Brain microvascular endothelial cell (primary cell): ENCODE measurements around the gene OTUB2.

Source experiments
- DNase-seq: peaks from one replicate; pipeline ENCODE4 v3.0.0-alpha.2; 2020
- H3K27ac ChIP-seq: fragments of 250-450 bp; sonication (Bioruptor Pico); 2 replicates; pipeline ENCODE4 v1.5.1; 2020; ENCODE audit warnings: mild to moderate bottlenecking, moderate library complexity
- H3K27me3 ChIP-seq: fragments of 250-450 bp; sonication (Bioruptor Pico); replicated peaks from 2 replicates; pipeline ENCODE4 v1.5.1; 2020; ENCODE audit warnings: mild to moderate bottlenecking
- H3K36me3 ChIP-seq: fragments of 250-450 bp; sonication (Bioruptor Pico); replicated peaks from 2 replicates; pipeline ENCODE4 v1.5.1; 2020; ENCODE audit warnings: mild to moderate bottlenecking
- H3K4me3 ChIP-seq: 2 replicates; pipeline ENCODE4 v1.5.1; 2011; ENCODE audit warnings: low read depth, mild to moderate bottlenecking, control low read depth, low read length, moderate library complexity
- CTCF ChIP-seq: IDR thresholded peaks from 2 replicates; pipeline ENCODE4 v1.5.1; 2011; ENCODE audit warnings: low read depth, mild to moderate bottlenecking, moderate library complexity, low read length, control low read depth, inconsistent platforms; ENCODE audit errors: missing control alignments
- in situ Hi-C: cut with HindIII; loops from 2 replicates; pipeline ENCODE4 v1.10.0; 2017; ENCODE audit warnings: low sequenced_read_pairs, low pct_ligation_motif_present

Gene OTUB2

DNA sequence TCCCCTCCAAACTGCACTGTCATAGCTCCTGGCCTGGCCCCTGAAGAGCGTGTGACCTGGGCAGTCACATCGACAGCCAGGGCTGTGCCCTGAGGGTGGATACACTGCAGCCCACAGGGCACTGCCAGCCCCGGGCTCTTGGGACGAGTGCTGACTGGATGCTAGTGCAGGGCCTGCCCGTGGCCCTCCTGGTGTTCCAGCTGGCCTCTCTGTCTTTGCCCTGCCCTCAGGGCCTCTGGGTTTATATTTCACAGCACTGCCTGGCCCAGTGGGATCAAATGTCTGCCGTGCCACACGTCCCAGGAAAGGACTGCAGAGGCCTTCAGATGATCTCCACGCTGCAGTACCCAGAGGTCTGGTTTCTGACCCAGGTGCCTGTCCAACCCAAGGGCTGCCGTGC, 39.2 kb upstream of the OTUB2 start:
- in situ Hi-C loops, result no loop called here
- H3K27me3 ChIP-seq, result peaks cover 2% of the 10 kb centered on the region
- no peak for DNase-seq
- TF ChIP-seq CTCF, result no peak
- H3K4me3 ChIP-seq, result no peak overlapping the region
- no peak overlapping the region for H3K27ac ChIP-seq
- H3K36me3 ChIP-seq, result no peaks in the 10 kb centered on the region

DNA sequence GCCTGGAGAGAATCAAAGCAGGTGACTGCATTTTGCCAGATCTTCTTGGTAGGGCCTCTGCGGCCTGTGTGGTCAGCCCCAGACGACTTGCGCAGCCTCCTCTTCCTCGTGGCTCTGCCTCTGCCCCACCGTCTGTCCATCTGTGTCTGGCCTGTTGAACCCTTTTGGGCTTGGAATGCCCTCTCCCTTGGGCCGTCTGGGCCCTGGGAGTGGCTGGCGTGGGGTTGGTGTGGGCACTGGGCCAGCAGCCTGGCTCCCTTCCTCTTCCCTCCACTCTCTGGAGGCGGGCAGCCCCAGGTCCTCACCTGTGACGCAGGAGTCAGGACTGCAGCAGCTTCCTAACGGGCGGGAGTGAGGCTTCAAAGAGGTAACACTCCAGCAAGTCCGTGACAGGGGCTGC, 38.8 kb upstream of the OTUB2 start:
- TF ChIP-seq CTCF, result no peak
- no peak overlapping the region for H3K27ac ChIP-seq
- H3K36me3 ChIP-seq, result no peaks in the 10 kb centered on the region
- in situ Hi-C loops, result no loop called here
- no peak overlapping the region for H3K4me3 ChIP-seq
- no peak for DNase-seq
- peaks cover 2% of the 10 kb centered on the region for H3K27me3 ChIP-seq

DNA sequence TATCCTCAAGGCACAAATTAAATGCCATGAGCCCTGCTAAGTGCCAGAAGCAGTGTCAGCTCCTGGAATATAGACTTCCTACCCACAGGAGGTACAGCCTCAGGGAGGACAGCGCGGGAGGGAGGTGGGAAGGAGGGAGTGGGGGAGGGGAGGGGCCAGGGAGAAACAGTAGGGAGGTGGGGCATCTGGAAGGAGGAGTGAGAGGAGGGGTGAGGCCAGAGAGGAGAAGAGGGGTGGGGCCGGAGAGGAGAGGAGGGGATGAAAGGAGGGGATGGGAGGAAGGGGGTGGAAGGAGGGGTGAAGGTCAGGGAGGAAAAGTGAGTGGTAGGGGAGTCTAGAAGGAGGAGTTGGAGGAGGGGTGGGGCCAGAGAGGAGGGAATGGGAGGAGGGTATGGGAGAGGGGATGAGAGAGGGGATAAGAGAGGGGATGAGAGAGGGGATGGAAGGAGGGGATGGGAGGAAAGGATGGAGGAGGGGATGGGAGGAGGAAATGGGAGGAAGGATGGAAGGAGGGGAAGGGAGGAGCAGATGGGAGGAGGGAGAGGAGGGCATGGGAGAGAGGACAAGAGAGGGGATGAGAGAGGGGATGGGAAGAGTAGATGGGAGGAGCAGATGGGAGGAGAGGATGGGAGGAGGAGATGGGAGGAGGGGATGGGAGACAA, 38.2 kb upstream of the OTUB2 start:
- H3K4me3 ChIP-seq, result no peak overlapping the region
- no peak for DNase-seq
- no peak overlapping the region for H3K27ac ChIP-seq
- TF ChIP-seq CTCF, result no peak
- in situ Hi-C loops, result no loop called here
- H3K36me3 ChIP-seq, result no peaks in the 10 kb centered on the region
- peaks cover 2% of the 10 kb centered on the region for H3K27me3 ChIP-seq

GRCh38 chr14:93989939-93990338, 36.2 kb upstream of the OTUB2 start:
- in situ Hi-C loops, result no loop called here

GRCh38 chr14:93991212-93991611, 34.9 kb upstream of the OTUB2 start:
- in situ Hi-C loops, result no loop called here

More at GRCh38 chr14:93989939-93990338, 36.2 kb upstream of the OTUB2 start:
- Histone ChIP-seq H3K27me3 (peaks cover 2% of the 10 kb centered on the region), H3K4me3 (no peak overlapping the region), H3K27ac (no peak overlapping the region), H3K36me3 (no peaks in the 10 kb centered on the region)
- no peak for DNase-seq
- no peak for TF ChIP-seq CTCF

More at GRCh38 chr14:93991212-93991611, 34.9 kb upstream of the OTUB2 start:
- Histone ChIP-seq H3K4me3 (no peak overlapping the region), H3K27me3 (peaks cover 7% of the 10 kb centered on the region), H3K36me3 (no peaks in the 10 kb centered on the region), H3K27ac (no peak overlapping the region)
- TF ChIP-seq CTCF, result no peak
- no peak for DNase-seq
